SK-N-SH treated with all-trans-retinoic acid at 6 μM for 48 hours (cell line): ENCODE measurements around the gene FLT4.

ENCODE experiments used
- ATAC-seq: fragments of 200-7000 bp; cut with Tn5 transposase; 3 replicates; pipeline ENCODE4 v1.9.1; 2020; ENCODE audit warnings: mild to moderate bottlenecking, moderate library complexity
- ARNTL ChIP-seq: fragments of 450-650 bp; formaldehyde crosslinking; IDR thresholded peaks from 2 replicates; pipeline ENCODE4 v1.5.0; 2020; ENCODE audit warnings: low read depth, mild to moderate bottlenecking, moderate library complexity, borderline replicate concordance
- BACH2 ChIP-seq: fragments of 250-450 bp; sonication (Bioruptor Pico); IDR thresholded peaks from 2 replicates; pipeline ENCODE4 v1.9.0; 2021; ENCODE audit warnings: mild to moderate bottlenecking, borderline replicate concordance
- CREB5 ChIP-seq: fragments of 250-450 bp; sonication (Bioruptor Pico); IDR thresholded peaks from 2 replicates; pipeline ENCODE4 v1.5.1; 2020; ENCODE audit warnings: low read depth, mild to moderate bottlenecking, moderate library complexity
- CSRNP3 ChIP-seq: fragments of 250-450 bp; sonication (Bioruptor Pico); IDR thresholded peaks from 2 replicates; pipeline ENCODE4 v1.5.1; 2021; ENCODE audit warnings: mild to moderate bottlenecking, moderate library complexity
- ESRRG ChIP-seq: fragments of 250-450 bp; sonication (Bioruptor Pico); IDR thresholded peaks from 2 replicates; pipeline ENCODE4 v1.6.1; 2021; ENCODE audit warnings: mild to moderate bottlenecking
- GLIS3 ChIP-seq: fragments of 250-450 bp; sonication (Bioruptor Pico); IDR thresholded peaks from 2 replicates; pipeline ENCODE4 v1.5.0; 2020; ENCODE audit warnings: mild to moderate bottlenecking, moderate library complexity
- ISL1 ChIP-seq: fragments of 250-450 bp; sonication (Bioruptor Pico); IDR thresholded peaks from 2 replicates; pipeline ENCODE4 v2.1.2; 2022; ENCODE audit warnings: mild to moderate bottlenecking, moderate library complexity
- OSR1 ChIP-seq: fragments of 250-450 bp; sonication (Bioruptor Pico); IDR thresholded peaks from 2 replicates; pipeline ENCODE4 v1.8.0; 2022; ENCODE audit warnings: moderate library complexity, mild to moderate bottlenecking, inconsistent platforms
- PATZ1 ChIP-seq: fragments of 250-450 bp; sonication (Bioruptor Pico); IDR thresholded peaks from 2 replicates; pipeline ENCODE4 v1.8.0; 2020; ENCODE audit warnings: mild to moderate bottlenecking, moderate library complexity, borderline replicate concordance
- PPARA ChIP-seq: fragments of 250-450 bp; sonication (Bioruptor Pico); IDR thresholded peaks from 2 replicates; pipeline ENCODE4 v1.5.0; 2020; ENCODE audit warnings: mild to moderate bottlenecking, borderline replicate concordance
- RARB ChIP-seq: fragments of 250-450 bp; sonication (Bioruptor Pico); IDR thresholded peaks from 2 replicates; pipeline ENCODE4 v1.8.0; 2021; ENCODE audit warnings: mild to moderate bottlenecking, moderate library complexity
- TCF4 ChIP-seq: fragments of 250-450 bp; sonication (Bioruptor Pico); IDR thresholded peaks from 2 replicates; pipeline ENCODE4 v1.8.0; 2021; ENCODE audit warnings: mild to moderate bottlenecking, moderate library complexity, borderline replicate concordance
- TSHZ2 ChIP-seq: fragments of 250-450 bp; sonication (Bioruptor Pico); IDR thresholded peaks from 2 replicates; pipeline ENCODE4 v1.5.0; 2020; ENCODE audit warnings: mild to moderate bottlenecking, moderate library complexity
- ZFP3 ChIP-seq: fragments of 250-450 bp; sonication (Bioruptor Pico); IDR thresholded peaks from 2 replicates; pipeline ENCODE4 v1.5.0; 2020; ENCODE audit warnings: mild to moderate bottlenecking, moderate library complexity
- ZFP30 ChIP-seq: fragments of 450-650 bp; formaldehyde crosslinking; IDR thresholded peaks from 2 replicates; pipeline ENCODE4 v1.5.0; 2022; ENCODE audit warnings: mild to moderate bottlenecking, moderate library complexity
- ZNF565 ChIP-seq: fragments of 450-650 bp; formaldehyde crosslinking; conservative IDR thresholded peaks from 2 replicates; pipeline ENCODE4 v1.5.0; 2020; ENCODE audit warnings: low read depth, mild to moderate bottlenecking, moderate library complexity
- ZNF70 ChIP-seq: fragments of 450-650 bp; formaldehyde crosslinking; IDR thresholded peaks from 2 replicates; pipeline ENCODE4 v1.5.0; 2020; ENCODE audit warnings: mild to moderate bottlenecking, moderate library complexity
- ZNF8 ChIP-seq: fragments of 450-650 bp; formaldehyde crosslinking; IDR thresholded peaks from 2 replicates; pipeline ENCODE4 v1.5.0; 2020; ENCODE audit warnings: mild to moderate bottlenecking, moderate library complexity

Gene FLT4

GRCh38 chr5:180596115-180596667 is 53.2 kb downstream of the FLT4 start:
- ATAC-seq = no peak
- TF ChIP-seq RARB (no peak), PATZ1 (CRISPR knock-in tag) (no peak), ARNTL (CRISPR knock-in tag) (no peak), TCF4 (no peak), PPARA (CRISPR knock-in tag) (no peak), BACH2 (CRISPR knock-in tag) (no peak), ESRRG (no peak), ZNF565 (CRISPR knock-in tag) (no peak), GLIS3 (CRISPR knock-in tag) (no peak), ZFP30 (CRISPR knock-in tag) (no peak), CREB5 (CRISPR knock-in tag) (no peak)

GRCh38 chr5:180595381-180596114 is 53.9 kb downstream of the FLT4 start:
- no peak for TF ChIP-seq ZFP3 (CRISPR knock-in tag)
- no peak for TF ChIP-seq TCF4
- TF ChIP-seq ISL1 = no peak
- no peak for TF ChIP-seq ZNF565 (CRISPR knock-in tag)
- TF ChIP-seq TSHZ2 (CRISPR knock-in tag) = no peak
- no peak for TF ChIP-seq BACH2 (CRISPR knock-in tag)
- TF ChIP-seq PATZ1 (CRISPR knock-in tag) = no peak
- no peak for TF ChIP-seq ZNF70 (CRISPR knock-in tag)
- TF ChIP-seq CREB5 (CRISPR knock-in tag) = no peak
- TF ChIP-seq GLIS3 (CRISPR knock-in tag) = no peak
- no peak for TF ChIP-seq ESRRG
- no peak for TF ChIP-seq ZNF8 (CRISPR knock-in tag)
- TF ChIP-seq ARNTL (CRISPR knock-in tag) = no peak
- TF ChIP-seq PPARA (CRISPR knock-in tag) = no peak
- TF ChIP-seq OSR1 (CRISPR knock-in tag) = no peak
- TF ChIP-seq ZFP30 (CRISPR knock-in tag) = no peak
- TF ChIP-seq CSRNP3 = no peak
- ATAC-seq = no peak
